AG08395 (cell line): ENCODE data around the gene TFAP2D.

ENCODE experiments used
- DNase-seq: peaks from one replicate; pipeline ENCODE4 v3.0.0; 2012; ENCODE audit warnings: mixed read lengths, low spot score

Gene TFAP2D

GRCh38 chr6:50713226-50713625, at the start of gene TFAP2D:
Gene TFAP2D (plus strand): TSS chr6:50713526. CDS start chr6:50714056, 530 bp downstream.
- DNase-seq, result no peak

DNA sequence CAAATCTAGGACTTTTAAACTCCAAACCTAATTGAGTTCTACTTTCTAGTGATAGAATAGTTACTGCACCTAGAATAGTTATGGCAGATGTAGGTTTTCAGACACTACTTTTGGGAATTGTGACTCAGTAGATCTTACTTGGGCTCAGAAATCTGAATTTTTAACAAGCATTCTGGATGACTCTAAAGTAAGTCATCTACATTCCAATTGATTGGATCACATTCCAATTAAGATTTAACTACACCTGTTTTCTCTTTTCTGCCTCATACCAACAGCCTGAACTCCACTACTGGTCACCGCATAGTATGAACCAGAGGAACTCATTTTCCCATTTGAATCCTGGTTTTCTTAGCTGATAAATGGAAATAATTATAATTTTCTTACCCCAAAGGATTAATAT, 49.5 kb upstream of the TFAP2D start:
- no peak for DNase-seq

DNA sequence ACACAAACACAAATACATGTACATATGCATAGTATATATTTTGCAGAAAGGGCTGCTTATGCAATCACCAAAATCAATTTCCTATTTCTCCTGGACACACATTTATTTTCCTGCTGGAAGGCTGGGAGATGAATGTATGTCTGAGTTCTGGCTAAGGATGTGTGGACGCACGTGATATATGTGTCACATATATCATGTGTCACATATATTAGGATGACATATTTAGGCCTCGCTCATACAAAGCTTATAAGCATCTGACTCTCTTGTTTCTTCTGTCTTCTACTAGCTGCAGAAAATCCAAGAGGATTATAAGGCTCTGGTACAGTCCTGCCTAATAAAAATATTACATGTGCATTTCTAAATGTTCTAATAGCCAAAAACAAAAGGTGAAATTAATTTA, 47.2 kb upstream of the TFAP2D start:
- DNase-seq, result no peak

- no peak for DNase-seq
Measured at GRCh38 chr6:50681213-50681824, 32.0 kb upstream of the TFAP2D start.

GRCh38 chr6:50689210-50689609, 24.1 kb upstream of the TFAP2D start:
- no peak for DNase-seq

GRCh38 chr6:50691814-50692495, 21.4 kb upstream of the TFAP2D start:
- DNase-seq, result no peak

DNA sequence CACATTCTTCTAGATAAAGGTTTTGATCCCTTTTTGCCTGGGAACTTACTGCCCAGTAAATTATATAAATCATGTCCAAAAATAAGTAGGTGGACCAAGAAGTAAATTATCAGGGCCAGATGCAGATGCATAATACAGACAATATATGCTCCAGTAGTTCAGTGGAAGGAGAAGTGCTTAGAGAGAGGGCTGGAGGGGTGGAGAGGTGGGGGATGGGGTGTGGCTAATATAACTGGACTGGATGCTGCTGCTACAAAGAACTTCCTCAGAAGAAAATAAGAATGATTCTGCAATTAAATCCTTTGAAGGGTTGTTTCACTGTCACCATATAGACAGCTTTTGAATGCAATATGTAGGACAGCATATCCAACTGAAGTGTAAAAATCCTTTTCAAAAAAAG, 14.8 kb upstream of the TFAP2D start:
- DNase-seq, result no peak

DNA sequence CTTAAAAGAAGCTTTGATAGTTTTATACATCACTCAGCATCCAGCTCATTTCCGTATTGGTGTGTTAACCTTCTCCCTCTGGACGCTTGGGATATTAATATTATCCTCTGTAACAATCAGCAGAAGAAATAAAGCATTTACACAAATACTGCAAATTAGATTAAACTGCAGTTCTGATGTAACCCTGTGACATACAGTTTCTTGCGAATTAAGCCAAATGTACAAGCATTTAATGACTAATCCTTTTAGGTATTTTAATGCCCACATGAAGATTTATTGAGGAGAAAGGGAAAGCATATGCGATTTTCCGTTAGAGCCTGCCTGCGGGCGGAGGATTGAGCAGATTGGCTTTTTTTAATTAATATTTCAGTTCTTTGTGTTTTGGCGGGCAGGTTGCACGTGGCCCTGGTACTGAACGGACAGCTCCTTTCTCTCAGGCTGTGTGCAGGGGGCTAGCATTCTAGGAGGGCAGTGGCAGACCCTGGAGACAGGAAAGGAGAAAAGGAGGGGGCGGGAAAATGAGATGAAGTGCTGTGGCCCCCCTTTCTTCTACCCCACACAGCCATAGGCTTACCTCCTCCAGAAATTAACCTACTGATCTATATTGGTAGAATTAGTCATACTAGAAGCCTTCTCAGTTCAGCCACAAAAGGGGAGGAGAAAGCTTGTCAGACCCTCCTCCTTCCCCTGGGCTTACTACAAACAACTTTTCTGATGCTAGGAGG, 14.1 kb upstream of the TFAP2D start:
- DNase-seq, result no peak

DNA sequence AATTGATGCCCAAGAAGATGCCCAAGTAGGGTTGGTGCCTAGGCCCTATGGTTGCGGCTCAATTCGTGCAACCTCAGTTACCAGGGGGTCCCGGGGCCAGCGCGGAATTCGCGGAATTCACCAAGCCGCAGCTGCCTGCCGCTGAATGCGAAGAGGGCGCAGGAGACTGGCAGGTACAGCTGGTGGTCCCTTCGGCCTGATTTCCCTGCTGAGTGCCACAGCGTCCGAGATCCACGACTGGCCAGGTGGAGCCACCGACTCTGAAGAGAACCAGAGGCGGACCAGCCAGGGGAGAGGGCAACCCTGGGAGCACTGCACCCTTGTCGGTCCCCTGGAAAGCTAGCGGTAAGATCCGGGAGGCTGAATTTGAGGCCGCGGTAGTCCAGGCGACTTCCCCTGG, 6.8 kb upstream of the TFAP2D start:
- no peak for DNase-seq

DNA sequence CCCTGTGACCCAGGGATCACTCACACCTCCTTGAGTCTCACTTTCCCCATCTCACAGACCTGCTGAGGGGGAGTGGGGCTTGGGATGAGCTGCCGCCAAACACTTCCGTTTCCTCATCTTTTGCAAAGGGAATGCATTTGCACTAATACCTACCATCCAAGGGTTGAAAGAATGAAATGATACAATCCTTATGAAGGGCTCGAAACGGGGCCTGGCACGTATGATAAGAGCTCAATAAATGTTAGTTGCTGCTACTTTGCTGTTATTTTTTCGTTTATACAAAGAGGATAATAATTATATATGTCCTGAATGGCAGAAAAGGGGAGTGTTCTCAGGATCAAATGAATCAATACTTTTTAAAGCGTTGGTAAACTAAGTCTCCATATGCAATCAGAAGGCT, 6.1 kb upstream of the TFAP2D start:
- DNase-seq, result no peak

- no peak for DNase-seq
Measured at GRCh38 chr6:50707652-50708300, 5.5 kb upstream of the TFAP2D start.

DNA sequence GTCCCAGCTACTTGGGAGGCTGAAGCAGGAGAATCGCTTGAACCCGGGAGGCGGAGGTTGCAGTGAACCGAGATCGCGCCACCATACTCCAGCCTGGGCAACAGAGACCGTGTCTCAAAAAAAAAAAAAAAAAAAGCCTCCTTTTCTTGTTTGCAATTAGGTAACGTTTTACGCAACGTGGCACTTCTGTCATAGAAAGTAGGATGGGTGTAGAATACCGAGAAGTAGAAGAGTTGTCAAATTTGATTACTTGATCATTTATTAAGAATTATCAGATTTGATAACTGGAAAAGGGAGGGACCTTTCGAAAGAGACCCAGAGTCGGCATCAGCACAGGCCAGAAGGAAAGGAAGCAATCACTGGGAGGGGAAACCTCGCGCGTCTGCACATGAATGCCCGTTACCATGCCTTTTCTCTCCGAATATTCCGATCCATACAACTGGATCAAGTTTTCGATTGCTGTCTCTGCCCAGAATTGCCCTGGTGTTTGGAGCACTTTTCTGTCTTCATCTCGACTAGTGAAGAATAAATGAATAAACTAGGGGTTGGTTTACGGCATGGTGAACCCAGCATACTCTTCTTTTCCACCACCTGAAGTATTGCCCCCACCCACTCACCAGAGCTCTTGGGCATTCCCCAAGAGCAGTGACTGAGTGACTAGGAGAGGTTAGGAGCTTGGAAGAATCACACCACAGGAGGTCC, 4.5 kb upstream of the TFAP2D start:
- no peak for DNase-seq

DNA sequence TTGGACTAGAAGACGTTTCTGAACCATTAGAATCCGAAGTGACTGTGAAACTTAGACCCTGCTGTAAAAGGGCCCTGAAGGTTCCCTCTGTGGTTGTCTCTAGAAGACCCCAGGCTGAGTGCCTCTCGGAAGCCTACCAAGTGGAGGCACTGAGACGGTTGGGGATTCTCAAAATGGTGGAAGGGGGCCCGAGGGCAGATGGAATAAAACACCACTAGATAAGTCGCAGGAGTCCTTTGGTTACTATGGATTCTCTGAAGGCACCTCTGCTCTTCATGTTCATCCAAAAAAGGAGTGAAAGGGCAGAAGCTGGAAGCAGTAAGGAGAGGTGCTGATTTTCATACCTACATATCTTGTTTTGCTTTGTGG, 4.0 kb upstream of the TFAP2D start:
- DNase-seq, result no peak

DNA sequence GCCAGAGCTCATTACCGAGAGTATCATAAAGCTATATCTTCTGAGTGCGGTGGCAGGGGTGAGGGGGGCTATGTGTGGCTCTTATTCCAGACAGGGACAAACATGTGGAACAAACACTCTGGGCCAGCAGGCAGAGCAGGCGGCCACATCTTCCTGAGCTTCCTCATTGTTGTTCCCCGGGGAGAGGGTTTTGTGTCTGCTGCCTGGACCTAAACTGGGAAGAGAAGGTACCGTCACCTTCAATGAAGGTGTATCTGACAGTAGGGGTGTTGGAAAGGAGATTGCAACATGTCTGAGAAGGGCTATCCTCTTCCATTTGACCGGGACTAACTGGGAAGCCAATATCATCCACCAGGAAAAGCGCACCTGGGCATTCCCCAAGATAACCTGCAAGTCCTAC, 1.6 kb upstream of the TFAP2D start:
- no peak for DNase-seq

DNA sequence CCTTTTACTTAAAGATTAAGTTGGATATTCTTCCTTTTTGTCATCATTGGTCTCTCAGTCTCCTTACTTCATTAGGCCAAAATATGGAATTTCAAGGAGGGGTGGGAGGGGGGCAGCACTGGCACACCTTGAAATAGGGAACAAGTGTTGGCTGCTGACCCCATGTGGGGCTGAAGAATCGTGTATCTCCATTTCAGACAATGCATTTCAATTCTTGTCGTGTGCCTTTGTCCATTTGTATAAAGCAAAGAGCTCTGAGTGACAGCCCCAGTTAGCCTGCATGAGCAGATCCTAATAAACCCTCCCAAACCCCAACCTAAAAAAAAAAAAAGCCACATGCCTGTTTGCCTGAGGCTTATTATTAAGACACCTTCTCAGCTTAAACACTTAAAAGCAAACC, 1.0 kb upstream of the TFAP2D start:
- DNase-seq, result no peak

- no peak for DNase-seq
Measured at GRCh38 chr6:50713977-50714486, 706 bp downstream of the TFAP2D start.

DNA sequence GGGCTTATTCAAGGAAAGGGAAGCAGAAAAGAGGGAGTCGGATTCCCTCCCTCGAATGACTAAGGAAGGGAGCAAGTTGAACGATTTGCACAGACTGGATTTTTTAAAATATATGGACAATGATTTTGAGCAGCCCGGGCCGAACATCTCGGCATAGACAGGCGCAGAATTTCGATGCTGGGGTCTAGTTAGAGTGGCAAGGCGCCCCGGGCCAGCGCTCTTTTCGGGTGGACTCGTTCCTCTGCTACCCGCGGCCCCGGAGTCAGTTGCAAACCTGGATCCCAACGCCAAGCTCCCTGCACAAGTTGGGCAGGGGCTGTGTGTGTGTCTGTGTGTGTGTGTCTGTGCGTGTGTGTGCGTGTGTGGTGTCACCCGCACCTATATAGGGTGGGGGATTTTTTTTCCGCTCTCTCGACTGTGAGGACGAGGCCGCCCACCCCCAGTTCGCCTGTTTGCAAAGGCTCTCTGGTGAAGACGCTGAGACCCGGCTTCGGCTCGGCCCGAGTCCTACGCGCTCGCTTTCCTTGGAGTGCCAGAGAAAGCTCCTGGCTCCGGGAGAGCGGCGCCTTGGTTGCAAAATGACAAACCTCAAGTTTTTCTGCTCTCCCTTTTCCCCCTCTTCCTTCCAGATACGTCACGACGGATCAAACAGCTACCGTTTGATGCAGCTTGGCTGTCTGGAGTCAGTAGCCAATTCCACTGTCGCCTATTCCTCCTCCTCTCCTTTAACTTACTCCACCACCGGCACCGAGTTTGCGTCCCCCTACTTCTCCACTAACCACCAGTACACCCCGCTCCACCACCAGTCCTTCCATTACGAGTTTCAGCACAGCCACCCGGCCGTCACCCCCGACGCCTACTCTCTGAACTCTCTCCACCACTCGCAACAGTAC, 1.4 kb downstream of the TFAP2D start:
- DNase-seq, result no peak

DNA sequence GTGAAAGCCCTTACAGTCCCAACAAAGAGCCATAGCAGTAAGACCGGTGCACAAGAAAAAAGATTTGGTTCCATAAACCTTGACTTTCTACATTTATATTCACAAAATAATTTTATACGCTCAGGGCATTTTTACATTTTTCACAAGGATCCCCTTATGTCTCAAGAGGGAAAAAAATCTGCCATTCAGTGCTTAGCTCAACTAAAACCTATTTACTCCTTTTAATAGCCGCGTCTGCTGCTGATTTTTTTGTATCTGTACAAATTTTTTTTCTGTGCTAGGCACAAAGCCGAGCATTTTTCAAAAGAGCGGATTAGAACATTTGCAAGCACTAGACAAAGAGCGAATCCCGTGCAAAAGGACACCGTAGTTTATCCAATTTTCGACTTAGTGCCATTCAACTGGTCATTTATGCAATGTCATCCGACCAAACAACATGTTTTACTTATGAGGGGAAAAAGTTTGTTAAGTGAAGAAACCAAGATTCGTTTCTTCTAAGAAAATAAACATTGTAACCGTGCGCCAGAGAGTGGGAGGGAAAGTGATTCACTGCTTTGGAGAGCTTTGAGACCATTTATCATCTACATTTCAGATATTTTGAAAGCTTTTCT, 3.7 kb downstream of the TFAP2D start:
- DNase-seq, result no peak

DNA sequence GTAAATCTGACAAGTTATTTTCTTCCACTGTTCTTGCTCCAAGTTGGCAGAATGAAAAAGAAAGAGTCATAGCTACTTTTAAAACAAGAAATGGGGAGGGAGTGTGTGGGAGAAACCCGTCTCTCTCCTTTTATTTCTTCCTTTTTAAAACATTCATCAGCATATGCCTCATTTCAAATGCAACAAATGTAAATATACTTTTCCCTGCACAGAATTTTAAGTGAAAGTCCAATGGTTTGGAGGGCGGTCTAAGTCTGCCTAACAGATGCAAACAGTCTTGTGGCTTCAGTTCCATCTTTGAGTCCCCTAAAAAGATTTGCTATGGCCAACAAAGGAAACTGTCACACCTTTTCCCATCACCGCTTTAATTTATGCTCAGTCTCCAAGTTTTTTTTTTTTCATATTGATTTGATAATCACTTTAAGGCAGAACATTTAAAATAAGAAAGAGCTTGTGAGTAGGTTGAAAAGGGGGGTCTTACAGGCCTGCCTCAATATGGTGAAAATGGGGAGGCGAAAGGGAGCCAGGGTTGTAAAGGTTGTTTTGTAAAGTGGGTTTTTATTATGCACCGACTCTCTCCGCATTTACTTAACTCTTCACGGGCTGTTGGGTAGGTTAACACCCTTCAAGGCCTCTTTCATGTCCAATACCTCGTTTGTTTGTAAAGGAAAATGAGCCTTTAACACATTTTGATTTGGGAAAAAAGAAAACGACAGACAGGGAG, 4.6 kb downstream of the TFAP2D start:
- no peak for DNase-seq

GRCh38 chr6:50718566-50718965, 5.2 kb downstream of the TFAP2D start:
- DNase-seq, result no peak
